Duodenal mucosa (tissue), 2 donors: ENCODE measurements around the gene TRIM29.

Experiments
- H3K27ac ChIP-seq: one replicate; pipeline ENCODE4 v1.7.0; 2013; ENCODE audit warnings: low read depth, low read length
- H3K27me3 ChIP-seq, 2 donors: one replicate each; pipeline ENCODE4 v1.7.0; 2013; ENCODE audit warnings: low read length in 2 of 2, control low read depth in 1 of 2; ENCODE audit not compliant: insufficient read depth in 2 of 2, control insufficient read depth in 1 of 2
- H3K36me3 ChIP-seq, 2 donors: one replicate each; pipeline ENCODE4 v1.7.0; 2013; ENCODE audit warnings: low read length in 2 of 2, control low read depth in 1 of 2; ENCODE audit not compliant: insufficient read depth in 2 of 2, control insufficient read depth in 1 of 2
- H3K4me1 ChIP-seq, 2 donors: one replicate each; pipeline ENCODE4 v1.7.0; 2013; ENCODE audit warnings: low read length in 2 of 2, control low read depth in 1 of 2; ENCODE audit not compliant: insufficient read depth in 2 of 2, control insufficient read depth in 1 of 2
- H3K4me3 ChIP-seq, 2 donors: one replicate each; pipeline ENCODE4 v1.7.0; 2013; ENCODE audit warnings: low read length in 2 of 2, low read depth in 1 of 2
- H3K9ac ChIP-seq, 2 donors: one replicate each; pipeline ENCODE4 v1.7.0; 2013; ENCODE audit warnings: low read length in 2 of 2, low read depth in 1 of 2
- H3K9me3 ChIP-seq, 2 donors: one replicate each; pipeline ENCODE4 v1.7.0; 2013; ENCODE audit warnings: low read length in 2 of 2, control low read depth in 1 of 2; ENCODE audit not compliant: control insufficient read depth in 1 of 2

Gene TRIM29

GRCh38 chr11:120137611-120138521 is at the start of gene TRIM29:
TSS of gene TRIM29 (minus strand) at chr11:120138113. CDS start at chr11:120138031, 82 bp downstream.
- H3K27ac ChIP-seq = no peak within 1 kb of the TSS

GRCh38 chr11:120186774-120187591 is 49.1 kb upstream of the TRIM29 start:
- Histone ChIP-seq H3K36me3 (no peaks in the 10 kb centered on the region), H3K4me1 (peaks cover 79 to 86% of the 10 kb centered on the region in 2 donors), H3K27me3 (no peaks in the 10 kb centered on the region), H3K9ac (peak overlapping the region; percentile 53 to 57), H3K27ac (peak overlapping the region; percentile 78), H3K9me3 (no peaks in the 10 kb centered on the region), H3K4me3 (no peak overlapping the region)

More at GRCh38 chr11:120137611-120138521, at the start of gene TRIM29:
- Histone ChIP-seq H3K36me3 (no peaks in the 10 kb centered on the region), H3K9ac (no peak within 1 kb of the TSS), H3K27me3 (peaks cover 0 to 7% of the 10 kb centered on the region in 2 donors), H3K9me3 (no peaks in the 10 kb centered on the region), H3K4me1 (peaks cover 5 to 8% of the 10 kb centered on the region in 2 donors), H3K4me3 (no peak within 1 kb of the TSS)

GRCh38 chr11:120186456-120186773 is 48.5 kb upstream of the TRIM29 start:
- Histone ChIP-seq H3K9me3 (no peaks in the 10 kb centered on the region), H3K4me3 (no peak overlapping the region), H3K27me3 (no peaks in the 10 kb centered on the region), H3K27ac (peak overlapping the region; percentile 78), H3K9ac (peak overlapping the region; percentile 43 to 53), H3K4me1 (peaks cover 82 to 90% of the 10 kb centered on the region in 2 donors), H3K36me3 (no peaks in the 10 kb centered on the region)

GRCh38 chr11:120185706-120186455 is 48.0 kb upstream of the TRIM29 start:
- Histone ChIP-seq H3K27ac (peak overlapping the region; percentile 78), H3K4me3 (peak overlapping the region; percentile 25 to 69), H3K9me3 (no peaks in the 10 kb centered on the region), H3K4me1 (peaks cover 82 to 88% of the 10 kb centered on the region in 2 donors), H3K36me3 (no peaks in the 10 kb centered on the region), H3K9ac (peak overlapping the region; percentile 43 to 53), H3K27me3 (no peaks in the 10 kb centered on the region)

- H3K9ac ChIP-seq = peak overlapping the region; percentile 55 to 62
- H3K4me3 ChIP-seq = peak overlapping the region; percentile 58 to 69
- peak overlapping the region; percentile 78 for H3K27ac ChIP-seq
These were observed 47.2 kb upstream of the TRIM29 start for GRCh38 chr11:120184946-120185705.

GRCh38 chr11:120184371-120184945 is 46.5 kb upstream of the TRIM29 start:
- Histone ChIP-seq H3K27ac (peak overlapping the region; percentile 78), H3K36me3 (no peaks in the 10 kb centered on the region), H3K9me3 (no peaks in the 10 kb centered on the region), H3K9ac (peak overlapping the region; percentile 55 to 62), H3K27me3 (no peaks in the 10 kb centered on the region), H3K4me1 (peaks cover 68 to 74% of the 10 kb centered on the region in 2 donors), H3K4me3 (peak overlapping the region; percentile 58 to 69)

More at GRCh38 chr11:120184946-120185705, 47.2 kb upstream of the TRIM29 start:
- no peaks in the 10 kb centered on the region for H3K36me3 ChIP-seq
- H3K4me1 ChIP-seq = peaks cover 75 to 81% of the 10 kb centered on the region in 2 donors
- H3K9me3 ChIP-seq = no peaks in the 10 kb centered on the region
- no peaks in the 10 kb centered on the region for H3K27me3 ChIP-seq

GRCh38 chr11:120183701-120184141 is 45.8 kb upstream of the TRIM29 start:
- H3K27me3 ChIP-seq = no peaks in the 10 kb centered on the region
- peaks cover 0 to 4% of the 10 kb centered on the region in 2 donors for H3K36me3 ChIP-seq
- peak overlapping the region; percentile 58 to 69 for H3K4me3 ChIP-seq
- H3K9me3 ChIP-seq = no peaks in the 10 kb centered on the region
- peak overlapping the region; percentile 5 for H3K27ac ChIP-seq
- H3K4me1 ChIP-seq = peaks cover 61 to 67% of the 10 kb centered on the region in 2 donors
- H3K9ac ChIP-seq = peak overlapping the region; percentile 4 to 55

GRCh38 chr11:120182790-120183491 is 45.0 kb upstream of the TRIM29 start:
- H3K36me3 ChIP-seq = peaks cover 0 to 4% of the 10 kb centered on the region in 2 donors
- H3K27ac ChIP-seq = peak overlapping the region; percentile 11
- peak overlapping the region; percentile 3 to 15 for H3K9ac ChIP-seq
- H3K9me3 ChIP-seq = no peaks in the 10 kb centered on the region
- H3K4me3 ChIP-seq = peak overlapping the region; percentile 58 to 69
- H3K4me1 ChIP-seq = peaks cover 53 to 59% of the 10 kb centered on the region in 2 donors
- no peaks in the 10 kb centered on the region for H3K27me3 ChIP-seq
